ENCODE data around the gene UBE2I. TPM values are rescaled to one million over a fixed set of nuclear protein-coding genes. Genes with fewer than 3 reads are reported as not detected.

Gene UBE2I
- total RNA-seq, 1 donor from 2014 or later, result 170 TPM

DNA sequence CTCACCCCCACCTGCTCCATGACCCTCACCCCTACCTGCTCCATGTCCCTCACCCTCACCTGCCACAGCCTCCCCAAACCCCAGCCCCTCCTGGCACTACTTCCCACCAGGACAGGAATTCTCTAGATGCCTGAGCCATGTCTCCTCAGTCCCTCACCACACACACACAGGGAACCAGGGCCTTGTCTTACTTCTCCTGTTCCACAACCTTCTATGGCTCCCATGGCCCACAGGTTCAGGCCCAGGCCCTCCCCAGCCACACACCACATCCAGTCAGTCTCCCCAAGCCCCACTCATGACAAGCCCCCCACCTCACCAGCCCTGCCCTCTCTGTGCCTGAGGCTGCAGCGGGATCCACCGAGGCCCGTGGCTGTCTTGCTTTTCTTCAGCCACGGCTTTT is 3.1 kb upstream of the UBE2I start:
- Mint-ChIP-seq H3K27me3 (peaks cover 4% of the 10 kb centered on the region), H3K9me3 (no peaks in the 10 kb centered on the region)

DNA sequence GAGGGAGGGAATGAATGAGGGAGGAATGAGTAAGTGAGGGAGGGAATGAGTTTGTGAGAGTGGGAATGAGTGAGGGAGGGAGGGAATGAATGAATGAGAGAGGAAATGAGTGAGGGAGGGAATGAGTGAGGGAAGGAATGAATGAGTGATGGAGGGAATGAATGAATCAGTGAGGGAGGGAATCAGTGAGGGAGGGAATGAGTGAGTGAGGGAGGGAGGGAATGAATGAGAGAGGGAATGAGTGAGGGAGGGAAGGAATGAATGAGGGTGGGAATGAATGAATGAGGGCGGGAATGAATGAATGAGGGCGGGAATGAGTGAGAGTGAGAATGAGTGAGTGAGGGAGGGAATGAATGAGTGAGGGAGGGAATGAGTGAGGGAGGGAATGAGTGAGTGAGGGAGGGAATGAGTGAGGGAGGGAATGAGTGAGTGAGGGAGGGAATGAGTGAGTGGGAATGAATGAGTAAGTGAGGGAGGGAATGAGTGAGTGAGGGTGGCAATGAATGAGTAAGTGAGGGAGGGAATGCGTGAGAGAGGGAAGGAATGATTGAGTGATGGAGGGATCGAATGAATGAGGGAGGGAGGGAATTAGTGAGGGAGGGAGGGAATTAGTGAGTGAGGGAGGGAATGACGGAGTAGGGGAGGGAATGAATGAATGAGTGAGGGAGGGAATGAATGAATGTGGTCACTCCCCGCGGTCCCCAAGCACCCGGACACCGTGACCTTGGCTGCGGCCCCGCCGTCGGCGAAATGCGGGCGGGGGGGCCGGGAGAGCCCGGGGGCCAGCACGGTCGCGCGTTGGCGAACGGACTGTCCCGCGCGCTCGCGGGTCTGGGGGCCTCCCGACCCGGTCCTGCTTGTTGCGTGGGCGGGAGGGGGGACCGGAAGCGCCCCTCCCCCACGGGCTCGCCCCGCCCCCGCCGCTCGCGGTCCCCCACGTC is 1.1 kb upstream of the UBE2I start:
- TF ChIP-seq, protein P1, sequence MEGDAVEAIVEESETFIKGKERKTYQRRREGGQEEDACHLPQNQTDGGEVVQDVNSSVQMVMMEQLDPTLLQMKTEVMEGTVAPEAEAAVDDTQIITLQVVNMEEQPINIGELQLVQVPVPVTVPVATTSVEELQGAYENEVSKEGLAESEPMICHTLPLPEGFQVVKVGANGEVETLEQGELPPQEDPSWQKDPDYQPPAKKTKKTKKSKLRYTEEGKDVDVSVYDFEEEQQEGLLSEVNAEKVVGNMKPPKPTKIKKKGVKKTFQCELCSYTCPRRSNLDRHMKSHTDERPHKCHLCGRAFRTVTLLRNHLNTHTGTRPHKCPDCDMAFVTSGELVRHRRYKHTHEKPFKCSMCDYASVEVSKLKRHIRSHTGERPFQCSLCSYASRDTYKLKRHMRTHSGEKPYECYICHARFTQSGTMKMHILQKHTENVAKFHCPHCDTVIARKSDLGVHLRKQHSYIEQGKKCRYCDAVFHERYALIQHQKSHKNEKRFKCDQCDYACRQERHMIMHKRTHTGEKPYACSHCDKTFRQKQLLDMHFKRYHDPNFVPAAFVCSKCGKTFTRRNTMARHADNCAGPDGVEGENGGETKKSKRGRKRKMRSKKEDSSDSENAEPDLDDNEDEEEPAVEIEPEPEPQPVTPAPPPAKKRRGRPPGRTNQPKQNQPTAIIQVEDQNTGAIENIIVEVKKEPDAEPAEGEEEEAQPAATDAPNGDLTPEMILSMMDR (conservative IDR thresholded peaks at IDR 0.05), result no peak
- peaks cover 4% of the 10 kb centered on the region for H3K36me3 Mint-ChIP-seq
- no peak for DNase-seq (ENCODE audit: extremely low spot score, unreplicated experiment)
- H3K27ac Mint-ChIP-seq, result peak overlapping the region; percentile 99
- H3K4me1 Mint-ChIP-seq (ENCODE audit: unreplicated experiment), result no peaks in the 10 kb centered on the region
- peak overlapping the region; percentile 90 for H3K4me3 Mint-ChIP-seq
- no peaks in the 10 kb centered on the region for H3K27me3 Mint-ChIP-seq
- H3K9me3 Mint-ChIP-seq, result no peaks in the 10 kb centered on the region

More for the DNA sequence above, 3.1 kb upstream of the UBE2I start:
- Mint-ChIP-seq H3K36me3 (peaks cover 4% of the 10 kb centered on the region), H3K27ac (peak overlapping the region; percentile 87), H3K4me1 (ENCODE audit: unreplicated experiment) (no peaks in the 10 kb centered on the region), H3K4me3 (peak overlapping the region; percentile 72)
- TF ChIP-seq, protein P1 (conservative IDR thresholded peaks at IDR 0.05), result no peak
- no peak for DNase-seq (ENCODE audit: extremely low spot score, unreplicated experiment)

DNA sequence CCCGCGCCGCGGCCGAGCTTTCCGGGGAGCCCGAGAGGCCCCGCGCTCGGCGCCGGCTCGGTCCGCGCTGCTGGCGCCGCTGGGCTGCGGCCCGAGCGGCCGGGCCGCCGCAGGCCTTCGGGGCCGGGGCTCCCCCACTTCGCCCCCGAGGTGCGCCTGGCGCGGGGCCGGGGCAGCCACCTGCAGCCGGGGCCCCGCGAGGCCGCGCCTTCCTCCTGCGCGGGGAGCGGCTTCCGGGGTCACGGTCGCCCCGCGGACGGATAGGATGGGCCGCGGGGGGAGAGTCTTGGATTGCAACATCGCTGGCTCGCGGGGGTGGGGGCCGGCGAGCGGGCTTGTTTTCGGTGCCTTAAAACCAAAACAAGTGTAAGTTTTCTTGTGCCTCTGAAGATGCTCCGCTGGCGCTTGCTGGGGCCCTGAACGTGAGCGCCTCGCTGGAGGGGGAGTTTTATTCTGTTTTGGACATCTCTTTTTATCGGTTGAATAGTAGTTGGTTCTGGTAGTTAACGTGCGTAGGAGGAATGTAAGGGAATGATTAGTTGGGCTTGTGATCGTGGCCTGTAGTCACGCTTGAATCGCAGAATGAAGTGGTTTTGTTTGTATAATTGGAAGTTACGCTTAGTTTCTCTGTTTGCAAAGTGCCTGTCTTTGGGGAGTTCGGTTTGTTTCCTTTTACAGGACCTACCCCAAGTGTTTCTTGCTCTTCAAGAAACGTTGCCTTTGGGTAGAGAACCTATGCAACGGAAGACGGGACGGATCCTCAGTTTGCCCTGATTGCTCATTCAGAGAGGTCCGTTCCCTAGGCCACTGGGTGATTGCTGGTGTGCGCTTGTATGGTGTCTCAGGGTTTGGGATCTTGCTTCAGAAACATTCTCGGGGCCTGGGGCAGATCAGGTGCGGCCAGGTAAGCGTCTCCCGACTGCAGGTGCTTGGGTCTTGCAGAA is 724 bp downstream of the UBE2I start:
- peak overlapping the region; percentile 99 for H3K4me3 Mint-ChIP-seq
- H3K27me3 Mint-ChIP-seq, result no peaks in the 10 kb centered on the region
- H3K36me3 Mint-ChIP-seq, result peaks cover 4% of the 10 kb centered on the region
- no peaks in the 10 kb centered on the region for H3K4me1 Mint-ChIP-seq (ENCODE audit: unreplicated experiment)
- DNase-seq (ENCODE audit: extremely low spot score, unreplicated experiment), result no peak
- TF ChIP-seq, protein P1 (conservative IDR thresholded peaks at IDR 0.05), result no peak
- no peaks in the 10 kb centered on the region for H3K9me3 Mint-ChIP-seq
- H3K27ac Mint-ChIP-seq, result peak overlapping the region; percentile 97

DNA sequence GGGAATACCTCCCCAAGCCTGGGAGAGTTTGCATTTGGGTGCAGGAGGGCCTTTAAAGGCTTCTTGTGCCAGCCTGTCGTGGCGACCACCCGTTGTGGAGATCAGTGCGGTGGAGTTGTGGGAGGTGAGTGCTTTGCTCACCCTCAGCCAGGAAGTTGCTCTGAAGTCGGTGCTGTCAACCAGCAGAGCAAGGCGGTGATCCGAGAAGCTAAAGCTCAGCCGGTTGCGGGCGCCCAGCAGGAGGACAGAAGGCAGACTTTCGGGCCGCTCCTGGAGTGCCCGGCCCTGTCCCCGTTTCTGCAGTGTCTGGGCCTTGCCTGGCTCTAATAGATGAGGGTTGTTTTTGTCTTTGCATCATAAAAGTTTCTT is 1.4 kb downstream of the UBE2I start:
- no peaks in the 10 kb centered on the region for H3K27me3 Mint-ChIP-seq
- no peak for DNase-seq (ENCODE audit: extremely low spot score, unreplicated experiment)
- H3K9me3 Mint-ChIP-seq, result no peaks in the 10 kb centered on the region
- TF ChIP-seq, protein P1 (conservative IDR thresholded peaks at IDR 0.05), result no peak
- H3K27ac Mint-ChIP-seq, result peak overlapping the region; percentile 97
- peak overlapping the region; percentile 99 for H3K4me3 Mint-ChIP-seq
- H3K36me3 Mint-ChIP-seq, result peaks cover 4% of the 10 kb centered on the region
- H3K4me1 Mint-ChIP-seq (ENCODE audit: unreplicated experiment), result no peaks in the 10 kb centered on the region

DNA sequence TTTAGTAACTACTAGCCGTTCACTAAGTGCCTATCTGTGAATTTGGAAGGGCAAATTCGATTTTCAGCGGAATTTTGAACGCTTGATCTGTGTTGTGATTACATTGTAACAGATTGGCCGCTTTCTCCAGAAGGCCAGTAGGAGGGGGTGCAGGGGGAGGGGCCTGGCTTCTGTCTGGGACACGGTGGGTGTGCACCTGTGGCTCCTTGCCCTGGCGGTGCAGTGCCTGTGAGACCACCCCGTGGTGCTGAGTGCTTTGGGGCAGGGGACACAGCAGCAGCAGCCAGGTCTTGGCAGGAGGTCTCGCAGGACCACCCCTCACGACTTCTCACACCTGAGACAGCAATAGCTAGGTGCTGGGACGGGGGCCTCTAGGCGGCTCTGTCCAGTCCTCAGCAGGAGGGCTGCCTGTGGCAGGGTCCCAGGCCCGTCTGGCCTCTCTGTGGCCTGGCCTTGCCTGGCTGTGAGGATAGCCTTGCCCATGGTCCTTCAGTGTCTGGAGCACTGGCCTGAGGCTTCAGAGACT is 1.8 kb downstream of the UBE2I start:
- TF ChIP-seq, protein P1 (conservative IDR thresholded peaks at IDR 0.05), result no peak
- Mint-ChIP-seq H3K27me3 (no peaks in the 10 kb centered on the region), H3K4me1 (ENCODE audit: unreplicated experiment) (no peaks in the 10 kb centered on the region), H3K9me3 (no peaks in the 10 kb centered on the region), H3K27ac (peak overlapping the region; percentile 97), H3K36me3 (peaks cover 6% of the 10 kb centered on the region), H3K4me3 (peak overlapping the region; percentile 99)
- DNase-seq (ENCODE audit: extremely low spot score, unreplicated experiment), result no peak
